Measurements from ENCODE around the gene RBM19. TPM values are rescaled to one million over a fixed set of nuclear protein-coding genes. Genes with fewer than 3 reads are reported as not detected.
"Not testable (repeated sequence)": the region's sequence is repeated elsewhere in the genome, so short reads cannot be mapped to it uniquely, and the experiment has no call there.

Gene RBM19
- total and polyA plus RNA-seq, 3 experiments from 2014 or later = 12.6 to 114 (median 109) TPM

GRCh38 chr12:113812411-113813228, 153.5 kb downstream of the RBM19 start:
- H3K4me3 ChIP-seq (ENCODE audit: low read length) = no peak overlapping the region
- H3K27ac ChIP-seq (ENCODE audit: low read depth, low read length) = no peak overlapping the region
- Mint-ChIP-seq H3K27ac (no peak overlapping the region), H3K27me3 (no peaks in the 10 kb centered on the region), H3K4me1 (no peaks in the 10 kb centered on the region), H3K9me3 (peaks cover 0 to 7% (median 0%) of the 10 kb centered on the region in 5 donors), H3K4me3 (no peak overlapping the region), H3K36me3 (peaks cover 26 to 39% (median 34%) of the 10 kb centered on the region in 3 donors)
- H3K4me1 ChIP-seq (ENCODE audit: insufficient read depth, low read length) = no peaks in the 10 kb centered on the region
- no peaks in the 10 kb centered on the region for H3K36me3 ChIP-seq (ENCODE audit: insufficient read depth, low read length)
- ChIA-PET POLR2A (no interaction called here), CTCF (no interaction called here)
- H3K9me3 ChIP-seq (ENCODE audit: low read length) = no peaks in the 10 kb centered on the region
- H3K27me3 ChIP-seq (ENCODE audit: insufficient read depth, low read length, poor library complexity, severe bottlenecking) = no peaks in the 10 kb centered on the region
- no peak for DNase-seq

DNA sequence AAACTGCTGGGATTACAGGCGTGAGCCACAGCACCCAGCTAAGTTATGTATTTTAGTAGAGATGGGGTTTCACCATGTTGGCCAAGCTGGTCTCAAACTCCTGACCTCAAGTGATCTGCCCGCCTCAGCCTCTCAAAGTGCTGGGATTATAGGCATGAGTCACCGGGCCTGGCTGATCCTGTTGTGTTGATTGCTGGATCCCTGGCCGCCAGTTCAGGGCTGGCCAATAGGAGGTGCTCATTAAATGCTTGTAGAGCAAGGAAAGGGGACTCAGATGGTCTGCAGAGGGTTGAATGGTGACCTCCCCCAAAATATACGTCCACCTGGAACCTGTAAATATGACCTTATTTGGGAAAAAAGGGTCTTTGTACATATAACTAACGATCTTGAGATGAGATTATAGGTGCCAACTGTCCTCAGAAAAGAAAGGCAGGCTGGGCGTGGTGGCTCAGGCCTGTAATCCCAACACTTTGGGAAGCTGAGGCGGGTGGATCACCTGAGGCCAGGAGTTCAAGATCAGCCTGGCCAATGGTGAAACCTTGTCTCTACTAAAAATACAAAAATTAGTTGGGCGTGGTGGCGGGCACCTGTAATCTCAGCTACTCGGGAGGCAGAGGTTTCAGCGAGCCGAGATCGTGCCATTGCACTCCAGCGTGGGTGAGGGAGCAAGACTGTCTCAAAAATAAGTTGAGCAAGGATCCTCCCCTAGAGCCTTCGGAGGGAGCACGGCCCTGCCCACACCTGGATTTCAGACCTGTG, 156.5 kb downstream of the RBM19 start:
- H3K27me3 ChIP-seq (ENCODE audit: insufficient read depth, low read length, poor library complexity, severe bottlenecking); H3K4me3 ChIP-seq (ENCODE audit: low read length); H3K27me3 Mint-ChIP-seq; H3K4me1 ChIP-seq (ENCODE audit: insufficient read depth, low read length); DNase-seq; H3K36me3 ChIP-seq (ENCODE audit: insufficient read depth, low read length); H3K4me1 Mint-ChIP-seq; H3K27ac Mint-ChIP-seq; H3K27ac ChIP-seq (ENCODE audit: low read depth, low read length); POLR2A ChIA-PET; H3K4me3 Mint-ChIP-seq; H3K9me3 ChIP-seq (ENCODE audit: low read length); CTCF ChIA-PET: not testable (repeated sequence)
- peaks cover 13 to 43% (median 22%) of the 10 kb centered on the region in 3 donors for H3K36me3 Mint-ChIP-seq
- H3K9me3 Mint-ChIP-seq = peaks cover 0 to 13% (median 6%) of the 10 kb centered on the region in 5 donors

GRCh38 chr12:113808095-113808951, 157.8 kb downstream of the RBM19 start:
- no peaks in the 10 kb centered on the region for H3K4me1 Mint-ChIP-seq
- Histone ChIP-seq H3K9me3 (ENCODE audit: low read length) (no peaks in the 10 kb centered on the region), H3K36me3 (ENCODE audit: insufficient read depth, low read length) (no peaks in the 10 kb centered on the region), H3K27ac (ENCODE audit: low read depth, low read length) (peak overlapping the region; percentile 6), H3K4me1 (ENCODE audit: insufficient read depth, low read length) (no peaks in the 10 kb centered on the region), H3K27me3 (ENCODE audit: insufficient read depth, low read length, poor library complexity, severe bottlenecking) (no peaks in the 10 kb centered on the region), H3K4me3 (ENCODE audit: low read length) (no peak overlapping the region)
- H3K36me3 Mint-ChIP-seq = peaks cover 12 to 44% (median 21%) of the 10 kb centered on the region in 3 donors
- ChIA-PET CTCF (no interaction called here), POLR2A (no interaction called here)
- DNase-seq = no peak
- no peak overlapping the region for H3K4me3 Mint-ChIP-seq
- no peaks in the 10 kb centered on the region for H3K27me3 Mint-ChIP-seq
- H3K27ac Mint-ChIP-seq = peak overlapping the region in 1 of 8 donors; percentile 74
- H3K9me3 Mint-ChIP-seq = peaks cover 0 to 13% (median 6%) of the 10 kb centered on the region in 5 donors

GRCh38 chr12:113805673-113806072, 160.5 kb downstream of the RBM19 start:
- H3K36me3 Mint-ChIP-seq = peaks cover 8 to 32% (median 15%) of the 10 kb centered on the region in 3 donors
- POLR2A ChIA-PET = no interaction called here
- H3K9me3 Mint-ChIP-seq = peaks cover 0 to 13% (median 6%) of the 10 kb centered on the region in 5 donors
- H3K27me3 Mint-ChIP-seq = no peaks in the 10 kb centered on the region
- no peaks in the 10 kb centered on the region for H3K4me1 Mint-ChIP-seq
- no peak overlapping the region for H3K4me3 Mint-ChIP-seq
- DNase-seq = no peak
- Histone ChIP-seq H3K9me3 (ENCODE audit: low read length) (no peaks in the 10 kb centered on the region), H3K27me3 (ENCODE audit: insufficient read depth, low read length, poor library complexity, severe bottlenecking) (no peaks in the 10 kb centered on the region), H3K4me3 (ENCODE audit: low read length) (no peak overlapping the region), H3K4me1 (ENCODE audit: insufficient read depth, low read length) (no peaks in the 10 kb centered on the region), H3K36me3 (ENCODE audit: insufficient read depth, low read length) (no peaks in the 10 kb centered on the region), H3K27ac (ENCODE audit: low read depth, low read length) (no peak overlapping the region)
- no peak overlapping the region for H3K27ac Mint-ChIP-seq
- CTCF ChIA-PET = no interaction called here

- Histone ChIP-seq H3K36me3 (ENCODE audit: insufficient read depth, low read length) (no peaks in the 10 kb centered on the region), H3K27ac (ENCODE audit: low read depth, low read length) (no peak overlapping the region), H3K27me3 (ENCODE audit: insufficient read depth, low read length, poor library complexity, severe bottlenecking) (no peaks in the 10 kb centered on the region), H3K9me3 (ENCODE audit: low read length) (no peaks in the 10 kb centered on the region), H3K4me1 (ENCODE audit: insufficient read depth, low read length) (no peaks in the 10 kb centered on the region), H3K4me3 (ENCODE audit: low read length) (no peak overlapping the region)
- peaks cover 0 to 13% (median 6%) of the 10 kb centered on the region in 5 donors for H3K9me3 Mint-ChIP-seq
- no peak overlapping the region for H3K4me3 Mint-ChIP-seq
- no peaks in the 10 kb centered on the region for H3K4me1 Mint-ChIP-seq
- H3K27me3 Mint-ChIP-seq = no peaks in the 10 kb centered on the region
- CTCF ChIA-PET = no interaction called here
- H3K36me3 Mint-ChIP-seq = peaks cover 6 to 29% (median 13%) of the 10 kb centered on the region in 3 donors
- peak overlapping the region in 1 of 8 donors; percentile 77 for H3K27ac Mint-ChIP-seq
- POLR2A ChIA-PET = no interaction called here
- DNase-seq = no peak
These were observed 161.0 kb downstream of the RBM19 start for GRCh38 chr12:113804961-113805600.

DNA sequence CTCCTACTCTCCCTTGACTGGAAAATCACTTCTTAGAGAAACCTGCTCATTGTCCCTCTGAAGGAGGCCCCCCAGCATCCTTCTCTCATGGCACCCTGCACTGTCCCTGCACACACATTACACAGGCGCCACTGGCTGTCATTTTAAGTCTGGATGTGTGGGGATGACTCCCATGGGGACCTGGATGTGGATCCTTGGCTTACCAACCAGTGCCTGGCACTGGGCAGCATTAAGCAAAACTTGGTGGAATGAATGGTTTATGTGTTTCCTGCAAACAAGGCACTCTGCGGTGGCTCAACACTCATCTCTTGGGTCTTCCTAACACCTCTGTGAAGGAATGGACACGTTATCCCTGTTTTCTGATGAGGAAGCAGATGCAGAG, 162.4 kb downstream of the RBM19 start:
- Histone ChIP-seq H3K4me1 (ENCODE audit: insufficient read depth, low read length) (no peaks in the 10 kb centered on the region), H3K27me3 (ENCODE audit: insufficient read depth, low read length, poor library complexity, severe bottlenecking) (no peaks in the 10 kb centered on the region), H3K36me3 (ENCODE audit: insufficient read depth, low read length) (no peaks in the 10 kb centered on the region), H3K27ac (ENCODE audit: low read depth, low read length) (no peak overlapping the region), H3K9me3 (ENCODE audit: low read length) (no peaks in the 10 kb centered on the region), H3K4me3 (ENCODE audit: low read length) (no peak overlapping the region)
- Mint-ChIP-seq H3K4me1 (no peaks in the 10 kb centered on the region), H3K27me3 (no peaks in the 10 kb centered on the region), H3K36me3 (peaks cover 6 to 28% (median 13%) of the 10 kb centered on the region in 3 donors), H3K9me3 (peaks cover 0 to 13% (median 6%) of the 10 kb centered on the region in 5 donors), H3K4me3 (no peak overlapping the region), H3K27ac (no peak overlapping the region)
- CTCF ChIA-PET = no interaction called here
- POLR2A ChIA-PET = no interaction called here
- no peak for DNase-seq

DNA sequence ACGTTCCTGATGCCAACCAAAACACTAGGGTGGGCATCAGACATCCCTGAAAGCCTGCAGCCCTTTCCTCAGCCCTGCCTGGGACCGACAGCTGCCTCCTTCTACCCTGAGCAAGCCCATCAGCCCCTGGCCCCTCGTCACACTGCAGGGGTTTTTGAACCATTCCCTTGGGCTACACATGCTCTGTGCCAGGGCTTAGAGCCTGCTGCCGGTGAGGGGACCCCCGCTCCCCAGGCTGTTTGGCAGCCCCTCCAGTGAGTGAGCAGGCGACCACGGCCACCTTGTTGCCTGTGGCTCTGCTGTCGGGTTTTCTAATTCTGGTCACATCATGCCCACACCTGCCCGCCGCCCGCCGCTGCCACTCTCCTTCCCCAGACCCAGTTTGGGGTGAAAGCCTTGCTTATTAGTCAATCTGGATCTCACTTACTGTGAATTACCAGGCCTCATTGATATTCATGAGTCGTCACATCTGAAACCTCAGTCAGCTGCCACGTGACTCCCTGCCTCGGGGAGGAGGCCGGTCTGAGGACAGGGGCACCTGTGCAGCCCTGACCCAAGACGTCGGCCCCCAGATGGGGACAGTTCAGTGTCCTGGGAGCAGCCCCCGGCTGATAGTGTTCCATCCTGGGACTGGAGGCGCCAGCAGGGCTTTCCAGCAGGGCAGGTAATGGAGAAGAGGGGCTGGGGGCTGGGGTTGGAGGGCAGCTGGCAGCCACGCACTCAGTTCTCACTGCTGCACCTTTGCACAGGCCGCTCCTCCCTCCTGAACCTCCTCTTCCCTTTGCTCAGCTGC, 163.0 kb downstream of the RBM19 start:
- ChIA-PET CTCF (no interaction called here), POLR2A (no interaction called here)
- Mint-ChIP-seq H3K27ac (no peak overlapping the region), H3K4me3 (no peak overlapping the region), H3K36me3 (peaks cover 4 to 24% (median 11%) of the 10 kb centered on the region in 3 donors), H3K4me1 (no peaks in the 10 kb centered on the region), H3K9me3 (peaks cover 0 to 13% (median 6%) of the 10 kb centered on the region in 5 donors), H3K27me3 (no peaks in the 10 kb centered on the region)
- Histone ChIP-seq H3K36me3 (ENCODE audit: insufficient read depth, low read length) (no peaks in the 10 kb centered on the region), H3K4me3 (ENCODE audit: low read length) (no peak overlapping the region), H3K27me3 (ENCODE audit: insufficient read depth, low read length, poor library complexity, severe bottlenecking) (no peaks in the 10 kb centered on the region), H3K27ac (ENCODE audit: low read depth, low read length) (no peak overlapping the region), H3K4me1 (ENCODE audit: insufficient read depth, low read length) (no peaks in the 10 kb centered on the region), H3K9me3 (ENCODE audit: low read length) (no peaks in the 10 kb centered on the region)
- DNase-seq = no peak
